ENCODE measurements around the gene HS3ST6.
"Not testable (repeated sequence)": the region's sequence is repeated elsewhere in the genome, so short reads cannot be mapped to it uniquely, and the experiment has no call there.

Gene HS3ST6

DNA sequence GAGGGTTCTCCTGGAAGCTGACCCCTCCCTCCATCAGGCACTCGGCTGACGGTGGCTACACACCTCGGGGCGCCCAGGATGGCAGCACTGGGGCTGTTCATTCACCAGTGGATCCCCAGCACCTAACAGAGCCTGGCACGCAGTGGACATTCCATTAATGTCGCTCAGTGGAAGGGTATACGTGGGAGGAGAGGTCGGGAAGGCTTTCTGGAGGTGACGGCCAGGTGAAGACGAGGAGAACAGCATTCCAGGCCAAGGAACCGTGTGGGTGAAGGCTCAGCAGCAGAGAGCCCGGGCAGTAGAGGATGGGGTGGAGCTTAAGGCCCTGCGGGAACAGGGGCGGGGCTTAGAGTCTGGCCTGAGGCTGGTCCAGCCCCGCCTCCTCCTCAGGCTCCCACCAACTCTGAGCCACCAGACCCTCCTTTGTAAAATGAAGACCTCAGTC, 2.5 kb upstream of the HS3ST6 start:
- in situ Hi-C loops (cut with HindIII; ENCODE audit: low sequenced_read_pairs): no loop called here
- no peak for DNase-seq (ENCODE audit: low read depth, low spot score)
- H3K4me3 ChIP-seq (ENCODE audit: low read depth, low read length): no peak overlapping the region
- TF ChIP-seq, protein P1, sequence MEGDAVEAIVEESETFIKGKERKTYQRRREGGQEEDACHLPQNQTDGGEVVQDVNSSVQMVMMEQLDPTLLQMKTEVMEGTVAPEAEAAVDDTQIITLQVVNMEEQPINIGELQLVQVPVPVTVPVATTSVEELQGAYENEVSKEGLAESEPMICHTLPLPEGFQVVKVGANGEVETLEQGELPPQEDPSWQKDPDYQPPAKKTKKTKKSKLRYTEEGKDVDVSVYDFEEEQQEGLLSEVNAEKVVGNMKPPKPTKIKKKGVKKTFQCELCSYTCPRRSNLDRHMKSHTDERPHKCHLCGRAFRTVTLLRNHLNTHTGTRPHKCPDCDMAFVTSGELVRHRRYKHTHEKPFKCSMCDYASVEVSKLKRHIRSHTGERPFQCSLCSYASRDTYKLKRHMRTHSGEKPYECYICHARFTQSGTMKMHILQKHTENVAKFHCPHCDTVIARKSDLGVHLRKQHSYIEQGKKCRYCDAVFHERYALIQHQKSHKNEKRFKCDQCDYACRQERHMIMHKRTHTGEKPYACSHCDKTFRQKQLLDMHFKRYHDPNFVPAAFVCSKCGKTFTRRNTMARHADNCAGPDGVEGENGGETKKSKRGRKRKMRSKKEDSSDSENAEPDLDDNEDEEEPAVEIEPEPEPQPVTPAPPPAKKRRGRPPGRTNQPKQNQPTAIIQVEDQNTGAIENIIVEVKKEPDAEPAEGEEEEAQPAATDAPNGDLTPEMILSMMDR (IDR thresholded peaks at IDR 0.05; ENCODE audit: low read depth, low read length): no peak

DNA sequence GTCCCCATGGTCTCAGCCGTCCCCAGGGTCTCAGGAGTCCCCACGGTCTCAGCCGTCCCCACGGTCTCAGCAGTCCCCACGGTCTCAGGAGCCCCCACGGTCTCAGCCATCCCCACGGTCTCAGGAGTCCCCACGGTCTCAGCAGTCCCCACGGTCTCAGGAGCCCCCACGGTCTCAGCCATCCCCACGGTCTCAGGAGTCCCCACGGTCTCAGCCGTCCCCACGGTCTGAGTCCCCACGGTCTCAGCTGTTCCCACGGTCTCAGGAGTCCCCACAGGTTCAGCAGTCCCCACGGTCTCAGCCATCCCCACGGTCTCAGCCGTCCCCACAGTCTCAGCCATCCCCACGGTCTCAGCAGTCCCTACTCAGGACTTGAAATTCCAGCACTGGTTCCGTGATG, 1.9 kb upstream of the HS3ST6 start:
- DNase-seq (ENCODE audit: low read depth, low spot score); H3K4me3 ChIP-seq (ENCODE audit: low read depth, low read length); in situ Hi-C loops (cut with HindIII; ENCODE audit: low sequenced_read_pairs): not testable (repeated sequence)

DNA sequence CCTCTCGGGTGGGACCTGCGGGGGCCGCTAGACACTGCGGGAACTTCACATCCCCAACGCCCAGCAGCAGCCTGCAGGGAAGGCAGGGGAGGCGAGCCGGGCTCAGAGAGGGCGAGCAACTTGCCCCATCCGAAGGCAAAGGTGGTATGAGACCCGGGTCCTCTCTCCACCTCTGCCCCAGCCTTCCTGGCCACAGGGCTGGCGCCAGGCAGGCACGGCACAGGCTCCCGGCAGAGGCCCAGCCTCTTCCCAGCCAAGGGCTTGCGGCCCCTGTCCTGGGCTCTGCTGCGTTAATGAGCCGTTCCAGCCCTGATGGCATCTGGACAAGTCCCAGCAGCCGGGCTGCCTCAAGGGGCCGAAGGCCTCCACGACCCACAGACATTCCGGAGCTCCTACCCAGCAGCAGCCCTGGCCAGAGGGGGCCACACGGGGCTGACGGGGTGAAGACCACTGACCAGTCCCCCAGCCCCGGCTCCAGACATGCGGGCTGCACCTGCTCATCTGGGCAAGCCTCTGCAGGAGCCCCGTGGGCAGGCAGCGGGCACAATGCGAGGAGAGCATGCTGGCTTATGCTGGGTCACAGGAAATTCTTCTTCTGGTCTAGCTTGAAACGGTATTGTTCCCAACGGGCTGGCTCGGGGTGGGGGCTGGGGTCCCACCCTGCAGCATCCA, 1.2 kb upstream of the HS3ST6 start:
- H3K4me3 ChIP-seq (ENCODE audit: low read depth, low read length): no peak overlapping the region
- TF ChIP-seq, protein P1 (IDR thresholded peaks at IDR 0.05; ENCODE audit: low read depth, low read length): no peak
- DNase-seq (ENCODE audit: low read depth, low spot score): no peak
- in situ Hi-C loops (cut with HindIII; ENCODE audit: low sequenced_read_pairs): no loop called here

DNA sequence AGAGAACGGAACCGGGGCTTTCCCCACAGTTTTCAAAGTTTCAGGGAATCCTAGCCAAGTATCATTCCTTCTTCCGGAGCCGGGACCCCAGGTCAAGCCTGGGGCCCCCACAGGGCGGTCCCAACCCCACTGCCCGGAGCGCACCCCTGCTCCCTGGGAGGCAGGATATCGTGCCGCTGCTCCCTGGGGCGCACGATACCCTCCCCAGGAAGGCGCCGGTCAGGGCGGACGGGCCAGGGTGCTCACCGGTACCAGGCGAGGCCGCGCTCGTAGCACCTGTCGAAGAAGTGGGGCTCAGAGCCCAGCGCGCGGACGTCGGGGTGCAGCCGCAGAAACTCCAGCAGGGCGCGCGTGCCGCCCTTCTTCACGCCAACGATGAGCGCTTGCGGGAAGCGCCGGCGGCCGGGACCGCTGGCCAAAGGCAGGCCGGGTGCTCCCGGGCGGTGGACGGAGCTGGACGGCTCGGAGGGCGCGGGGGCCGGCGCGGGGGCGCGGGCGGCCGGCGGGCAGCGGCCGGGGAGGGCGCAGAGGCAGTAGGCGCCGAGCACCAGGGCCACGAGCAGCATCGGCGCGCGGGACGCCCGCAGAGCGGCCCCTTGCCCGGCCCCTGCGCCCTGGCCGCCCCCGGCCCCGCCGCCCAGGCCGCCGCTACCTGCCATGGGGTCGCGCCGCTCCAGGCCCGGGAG, 407 bp downstream of the HS3ST6 start:
- no peak for DNase-seq (ENCODE audit: low read depth, low spot score)
- in situ Hi-C loops (cut with HindIII; ENCODE audit: low sequenced_read_pairs): no loop called here
- TF ChIP-seq, protein P1 (IDR thresholded peaks at IDR 0.05; ENCODE audit: low read depth, low read length): no peak
- no peak overlapping the region for H3K4me3 ChIP-seq (ENCODE audit: low read depth, low read length)

DNA sequence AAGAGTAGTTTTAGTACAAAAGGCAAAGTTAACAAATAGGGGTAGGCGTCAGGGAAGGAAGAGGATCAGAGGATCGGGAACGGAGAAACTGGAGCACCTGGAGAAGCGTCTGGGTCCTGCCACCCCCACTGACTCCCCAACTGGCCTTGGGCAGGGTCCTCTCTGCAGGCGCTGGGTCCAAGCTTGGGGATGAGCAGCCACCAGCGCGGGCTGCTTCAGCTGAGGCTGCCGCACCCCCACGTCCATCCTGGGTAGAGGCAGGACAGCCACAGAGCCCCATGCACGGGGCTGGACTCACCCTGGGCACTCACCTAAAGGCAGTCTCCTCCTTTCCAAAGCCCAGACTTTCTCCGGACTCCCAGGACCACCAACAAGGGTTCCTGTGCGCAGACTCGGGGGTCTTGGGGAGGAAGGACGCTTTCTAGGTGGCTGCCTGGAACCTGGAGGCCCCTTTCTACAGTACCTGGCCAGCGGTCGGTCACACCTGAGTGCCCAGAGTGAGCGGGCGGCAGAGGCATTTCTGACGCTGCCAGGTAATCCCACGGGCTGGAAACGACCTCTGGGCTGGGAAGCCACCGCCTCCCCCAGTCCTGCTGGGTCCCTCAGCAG, 1.1 kb downstream of the HS3ST6 start:
- no peak overlapping the region for H3K4me3 ChIP-seq (ENCODE audit: low read depth, low read length)
- TF ChIP-seq, protein P1 (IDR thresholded peaks at IDR 0.05; ENCODE audit: low read depth, low read length): no peak
- no peak for DNase-seq (ENCODE audit: low read depth, low spot score)
- in situ Hi-C loops (cut with HindIII; ENCODE audit: low sequenced_read_pairs): no loop called here

DNA sequence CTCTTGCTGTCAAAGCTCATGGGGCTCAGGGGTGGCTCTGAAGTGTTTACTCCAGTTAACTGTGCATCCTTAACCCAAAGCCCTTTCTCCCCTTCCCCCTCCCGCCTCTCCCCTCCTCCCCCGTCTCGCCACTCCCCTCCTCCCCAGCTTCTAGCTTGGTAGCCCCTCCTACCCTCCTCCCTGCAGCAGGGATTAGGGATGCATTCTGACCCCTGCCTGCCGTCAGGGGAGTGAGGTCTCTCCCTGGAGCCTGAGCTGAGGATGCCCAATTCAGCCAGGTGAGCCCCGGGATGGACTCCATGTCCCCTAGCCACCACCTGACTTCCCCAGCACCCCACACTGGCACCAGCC, 1.6 kb downstream of the HS3ST6 start:
- H3K4me3 ChIP-seq (ENCODE audit: low read depth, low read length): no peak overlapping the region
- in situ Hi-C loops (cut with HindIII; ENCODE audit: low sequenced_read_pairs): no loop called here
- DNase-seq (ENCODE audit: low read depth, low spot score): no peak
- TF ChIP-seq, protein P1 (IDR thresholded peaks at IDR 0.05; ENCODE audit: low read depth, low read length): no peak
